Mucosa of stomach (tissue), 1 donor: ENCODE measurements around the gene ZNRD2.
A peak's percentile ranks its signal among the peaks of the same experiment; 100 is the strongest.
"Not testable (repeated sequence)": the region's sequence is repeated elsewhere in the genome, so short reads cannot be mapped to it uniquely, and the experiment has no call there.

Source experiments
- H3K27me3 ChIP-seq: one replicate; pipeline ENCODE4 v1.7.0; 2013; ENCODE audit warnings: mild to moderate bottlenecking, low read length; ENCODE audit not compliant: control insufficient read depth, insufficient read depth
- H3K36me3 ChIP-seq: one replicate; pipeline ENCODE4 v1.7.0; 2013; ENCODE audit warnings: low read length; ENCODE audit not compliant: control insufficient read depth, insufficient read depth
- H3K4me1 ChIP-seq: one replicate; pipeline ENCODE4 v1.7.0; 2013; ENCODE audit warnings: mild to moderate bottlenecking, low read length; ENCODE audit not compliant: control insufficient read depth, insufficient read depth
- H3K4me3 ChIP-seq: one replicate; pipeline ENCODE4 v1.7.0; 2013; ENCODE audit warnings: low read length
- H3K9ac ChIP-seq: one replicate; pipeline ENCODE4 v1.7.0; 2013; ENCODE audit warnings: mild to moderate bottlenecking, low read length, moderate library complexity
- H3K9me3 ChIP-seq: one replicate; pipeline ENCODE4 v1.7.0; 2013; ENCODE audit warnings: mild to moderate bottlenecking, low read length, moderate library complexity; ENCODE audit not compliant: control insufficient read depth
- donor health status: Pancreatic carcinoma.

Gene ZNRD2

GRCh38 chr11:65560555-65561418, 9.5 kb upstream of the ZNRD2 start:
- peaks cover 42% of the 10 kb centered on the region for H3K4me1 ChIP-seq
- H3K27me3 ChIP-seq = no peaks in the 10 kb centered on the region
- no peaks in the 10 kb centered on the region for H3K36me3 ChIP-seq
- peak overlapping the region; percentile 14 for H3K9ac ChIP-seq
- H3K9me3 ChIP-seq = no peaks in the 10 kb centered on the region
- H3K4me3 ChIP-seq = no peak overlapping the region

- Histone ChIP-seq H3K4me3 (no peak overlapping the region), H3K36me3 (no peaks in the 10 kb centered on the region), H3K27me3 (no peaks in the 10 kb centered on the region), H3K9me3 (no peaks in the 10 kb centered on the region), H3K9ac (no peak overlapping the region), H3K4me1 (peaks cover 33% of the 10 kb centered on the region)
Observed at GRCh38 chr11:65562020-65562419, 8.3 kb upstream of the ZNRD2 start.

- Histone ChIP-seq H3K9ac (no peak overlapping the region), H3K9me3 (no peaks in the 10 kb centered on the region), H3K4me3 (no peak overlapping the region), H3K4me1 (peaks cover 28% of the 10 kb centered on the region), H3K27me3 (no peaks in the 10 kb centered on the region), H3K36me3 (no peaks in the 10 kb centered on the region)
Observed at GRCh38 chr11:65562788-65563187, 7.5 kb upstream of the ZNRD2 start.

GRCh38 chr11:65563601-65564000, 6.7 kb upstream of the ZNRD2 start:
- H3K4me3 ChIP-seq = no peak overlapping the region
- no peaks in the 10 kb centered on the region for H3K36me3 ChIP-seq
- H3K27me3 ChIP-seq = no peaks in the 10 kb centered on the region
- H3K4me1 ChIP-seq = peaks cover 30% of the 10 kb centered on the region
- no peak overlapping the region for H3K9ac ChIP-seq
- H3K9me3 ChIP-seq = no peaks in the 10 kb centered on the region

GRCh38 chr11:65564879-65565559, 5.3 kb upstream of the ZNRD2 start:
- not testable (repeated sequence) for H3K4me3 ChIP-seq, H3K9ac ChIP-seq, H3K9me3 ChIP-seq, H3K27me3 ChIP-seq, H3K36me3 ChIP-seq
- peaks cover 27% of the 10 kb centered on the region for H3K4me1 ChIP-seq

GRCh38 chr11:65565624-65566453, 4.4 kb upstream of the ZNRD2 start:
- H3K36me3 ChIP-seq = no peaks in the 10 kb centered on the region
- no peak overlapping the region for H3K4me3 ChIP-seq
- no peaks in the 10 kb centered on the region for H3K27me3 ChIP-seq
- no peaks in the 10 kb centered on the region for H3K9me3 ChIP-seq
- peaks cover 23% of the 10 kb centered on the region for H3K4me1 ChIP-seq
- H3K9ac ChIP-seq = no peak overlapping the region

GRCh38 chr11:65569164-65569972, 909 bp upstream of the ZNRD2 start:
- H3K36me3 ChIP-seq = no peaks in the 10 kb centered on the region
- H3K4me1 ChIP-seq = peaks cover 45% of the 10 kb centered on the region
- peak overlapping the region; percentile 82 for H3K9ac ChIP-seq
- no peaks in the 10 kb centered on the region for H3K9me3 ChIP-seq
- peak overlapping the region; percentile 91 for H3K4me3 ChIP-seq
- no peaks in the 10 kb centered on the region for H3K27me3 ChIP-seq

- H3K9ac ChIP-seq = no peak overlapping the region
- H3K27me3 ChIP-seq = no peaks in the 10 kb centered on the region
- no peaks in the 10 kb centered on the region for H3K9me3 ChIP-seq
- H3K4me1 ChIP-seq = peaks cover 58% of the 10 kb centered on the region
- peak overlapping the region; percentile 91 for H3K4me3 ChIP-seq
- no peaks in the 10 kb centered on the region for H3K36me3 ChIP-seq
Observed at GRCh38 chr11:65571420-65571819, 1.1 kb downstream of the ZNRD2 start.

- Histone ChIP-seq H3K4me1 (peaks cover 63% of the 10 kb centered on the region), H3K9me3 (no peaks in the 10 kb centered on the region), H3K36me3 (no peaks in the 10 kb centered on the region), H3K4me3 (peak overlapping the region; percentile 91), H3K9ac (no peak overlapping the region), H3K27me3 (no peaks in the 10 kb centered on the region)
Observed at GRCh38 chr11:65571940-65572339, 1.7 kb downstream of the ZNRD2 start.

- Histone ChIP-seq H3K9me3 (no peaks in the 10 kb centered on the region), H3K4me3 (peak within 1 kb of the TSS; percentile 91), H3K27me3 (no peaks in the 10 kb centered on the region), H3K4me1 (peaks cover 69% of the 10 kb centered on the region), H3K36me3 (no peaks in the 10 kb centered on the region), H3K9ac (peak within 1 kb of the TSS; percentile 33)
Observed at GRCh38 chr11:65572356-65573051, 2.2 kb downstream of the ZNRD2 start, which contains the start of gene FAM89B. TSS of gene FAM89B (plus strand) at chr11:65572538. CDS start at chr11:65572670, 132 bp downstream.
